GM20000 (cell line): Measurements from ENCODE around the gene CEP85L.

Experiments used
- DNase-seq: peaks from one replicate; pipeline ENCODE4 v3.0.0; 2012; ENCODE audit warnings: low spot score
- TF ChIP-seq, protein P1 (sequence below): IDR thresholded peaks from 2 replicates; pipeline ENCODE4 v1.5.1; 2012; ENCODE audit warnings: mild to moderate bottlenecking, control low read depth; ENCODE audit errors: extremely low read depth, missing control alignments

CEP85L gene

DNA sequence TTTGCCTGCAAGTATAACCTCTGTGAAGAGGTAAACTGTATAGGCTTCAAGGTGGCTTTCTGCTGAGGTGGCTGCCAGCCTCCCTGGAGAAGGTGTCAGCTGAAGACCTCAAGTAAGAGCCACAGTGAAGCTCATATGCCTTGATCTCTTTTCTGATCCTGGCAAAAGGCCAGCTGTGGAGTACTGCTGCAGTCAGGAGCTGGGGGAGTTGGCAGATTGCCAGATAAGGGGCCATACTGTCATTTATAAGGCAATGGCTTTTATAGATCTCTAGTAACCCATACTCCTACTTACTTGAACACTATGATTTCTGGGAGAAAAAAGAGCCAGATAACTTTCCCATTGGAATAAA lies 8.8 kb upstream of the CEP85L start:
- TF ChIP-seq, protein P1, sequence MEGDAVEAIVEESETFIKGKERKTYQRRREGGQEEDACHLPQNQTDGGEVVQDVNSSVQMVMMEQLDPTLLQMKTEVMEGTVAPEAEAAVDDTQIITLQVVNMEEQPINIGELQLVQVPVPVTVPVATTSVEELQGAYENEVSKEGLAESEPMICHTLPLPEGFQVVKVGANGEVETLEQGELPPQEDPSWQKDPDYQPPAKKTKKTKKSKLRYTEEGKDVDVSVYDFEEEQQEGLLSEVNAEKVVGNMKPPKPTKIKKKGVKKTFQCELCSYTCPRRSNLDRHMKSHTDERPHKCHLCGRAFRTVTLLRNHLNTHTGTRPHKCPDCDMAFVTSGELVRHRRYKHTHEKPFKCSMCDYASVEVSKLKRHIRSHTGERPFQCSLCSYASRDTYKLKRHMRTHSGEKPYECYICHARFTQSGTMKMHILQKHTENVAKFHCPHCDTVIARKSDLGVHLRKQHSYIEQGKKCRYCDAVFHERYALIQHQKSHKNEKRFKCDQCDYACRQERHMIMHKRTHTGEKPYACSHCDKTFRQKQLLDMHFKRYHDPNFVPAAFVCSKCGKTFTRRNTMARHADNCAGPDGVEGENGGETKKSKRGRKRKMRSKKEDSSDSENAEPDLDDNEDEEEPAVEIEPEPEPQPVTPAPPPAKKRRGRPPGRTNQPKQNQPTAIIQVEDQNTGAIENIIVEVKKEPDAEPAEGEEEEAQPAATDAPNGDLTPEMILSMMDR: no peak
- no peak for DNase-seq

DNA sequence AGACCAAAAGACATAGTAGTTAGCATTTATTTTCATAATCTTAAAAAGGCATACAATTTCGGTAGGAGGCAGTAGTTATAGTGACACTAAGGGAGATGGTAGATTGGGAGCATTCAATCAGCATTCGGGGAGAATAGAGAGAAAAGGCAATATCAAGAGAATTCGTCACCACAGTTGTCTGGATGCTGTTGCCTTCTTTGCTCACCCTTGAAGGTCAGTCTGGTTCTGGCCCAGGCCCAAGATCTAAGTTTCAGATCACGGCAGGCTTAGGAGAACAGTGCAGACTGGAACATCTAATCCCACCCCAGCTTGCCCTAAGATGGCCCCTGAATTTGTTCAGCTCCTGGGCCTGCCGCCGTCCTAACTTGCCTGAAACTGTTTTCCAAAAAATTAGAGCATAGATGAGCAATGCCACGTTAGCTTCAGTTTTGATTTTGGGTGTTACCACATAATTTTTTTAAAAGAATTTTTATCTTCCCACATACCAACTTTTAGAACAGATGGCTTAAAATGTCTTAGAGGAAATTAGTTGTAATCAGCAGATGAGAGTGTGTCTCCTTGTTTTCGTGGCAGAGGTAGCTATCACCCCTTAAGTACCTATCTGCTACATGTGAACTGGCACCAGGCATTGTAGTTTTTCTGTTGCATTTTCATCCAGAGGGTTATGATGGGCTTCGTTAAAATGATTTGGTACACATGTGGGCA lies 8.3 kb upstream of the CEP85L start:
- TF ChIP-seq, protein P1: no peak
- DNase-seq: no peak

DNA sequence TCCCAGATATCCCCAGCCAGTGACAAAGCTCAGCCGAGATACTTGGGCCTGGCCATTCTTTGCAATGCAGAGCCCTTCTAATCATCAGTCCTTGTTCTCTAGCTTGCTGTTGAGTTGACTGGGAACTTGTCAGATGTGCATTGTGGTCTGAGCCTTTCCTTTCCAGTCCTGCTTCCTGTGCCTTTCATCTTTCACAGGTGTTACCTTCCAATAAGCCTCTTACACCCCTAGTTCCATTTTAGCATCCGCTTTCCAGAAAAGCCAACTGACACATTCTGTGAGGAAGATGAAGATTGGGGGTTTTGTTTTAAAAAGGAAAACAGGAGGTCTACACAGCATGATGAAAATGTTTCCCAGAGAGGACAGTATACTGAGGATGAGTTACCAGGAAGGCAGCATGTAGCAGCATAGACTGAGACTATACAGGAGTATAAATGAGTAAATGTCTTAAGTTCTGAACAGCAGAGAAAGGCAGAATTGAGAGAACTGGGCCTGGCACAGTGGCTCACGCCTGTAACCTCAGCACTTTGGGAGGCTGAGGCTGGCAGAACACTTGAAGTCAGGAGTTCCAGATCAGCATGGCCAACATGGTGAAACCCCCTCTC lies 5.6 kb upstream of the CEP85L start:
- TF ChIP-seq, protein P1: no peak
- DNase-seq: no peak

DNA sequence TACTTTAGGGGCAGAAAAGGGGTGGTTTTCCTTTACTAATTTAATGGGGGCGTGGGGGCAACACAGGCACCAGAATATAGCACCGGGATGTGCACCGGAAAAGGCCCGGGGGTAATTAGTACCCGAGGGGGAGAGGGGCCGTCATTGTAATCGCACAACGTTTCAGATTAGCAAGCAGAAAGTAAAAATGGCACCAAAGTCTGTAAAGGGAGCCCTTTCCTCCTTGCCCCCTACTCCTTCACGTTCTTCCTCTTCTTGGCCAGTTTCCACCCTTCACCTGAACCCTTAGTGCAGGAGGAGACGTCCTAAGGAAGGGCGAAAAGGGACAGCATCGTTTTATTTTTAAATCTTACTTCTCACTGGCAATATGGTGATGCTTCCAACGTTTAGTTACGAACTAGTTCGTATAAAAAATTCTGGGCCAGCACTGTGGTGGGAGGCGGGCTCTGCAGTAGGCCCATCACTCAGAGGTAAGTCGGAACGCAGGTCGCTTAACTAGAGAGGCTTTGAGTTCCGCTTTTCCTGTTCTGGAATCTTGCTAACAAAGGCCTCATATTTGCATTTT lies 742 bp upstream of the CEP85L start:
- TF ChIP-seq, protein P1: no peak
- DNase-seq: peak; percentile 13

DNA sequence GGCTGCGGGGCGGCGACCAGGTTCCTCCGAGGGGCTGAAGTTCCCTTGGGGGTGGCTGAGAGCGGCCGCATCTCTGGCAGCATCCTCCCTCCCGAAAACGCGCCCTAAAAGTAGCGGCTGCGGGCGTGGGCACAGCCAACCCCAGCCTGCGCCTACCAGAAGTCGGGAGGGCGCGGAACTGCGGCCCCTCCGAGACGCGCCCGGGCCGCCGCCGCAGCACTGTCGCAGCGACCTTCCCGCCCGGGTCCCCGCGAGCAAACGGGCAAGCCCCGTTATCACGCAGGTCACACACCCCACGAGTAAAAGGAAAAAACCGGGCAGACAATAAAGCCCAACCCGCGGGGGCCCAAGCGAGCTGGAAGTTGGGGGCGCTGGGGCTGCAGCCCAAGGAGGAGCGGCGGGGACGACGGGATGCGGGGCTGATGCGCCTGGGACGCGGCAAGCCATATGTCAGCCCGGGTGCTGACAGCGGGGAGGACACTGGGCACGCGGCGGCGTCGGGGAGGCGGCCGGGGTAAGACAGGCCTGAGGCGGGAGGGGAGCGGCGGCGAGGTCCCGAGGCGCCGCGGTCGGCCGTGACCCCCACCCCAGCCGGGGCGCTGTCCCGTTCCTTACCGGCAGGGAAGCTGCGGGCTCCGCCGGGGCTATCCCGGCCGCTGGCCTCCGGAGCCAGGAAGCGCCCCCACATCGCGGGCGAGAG lies 659 bp downstream of the CEP85L start:
- TF ChIP-seq, protein P1: no peak
- peak; percentile 59 for DNase-seq

DNA sequence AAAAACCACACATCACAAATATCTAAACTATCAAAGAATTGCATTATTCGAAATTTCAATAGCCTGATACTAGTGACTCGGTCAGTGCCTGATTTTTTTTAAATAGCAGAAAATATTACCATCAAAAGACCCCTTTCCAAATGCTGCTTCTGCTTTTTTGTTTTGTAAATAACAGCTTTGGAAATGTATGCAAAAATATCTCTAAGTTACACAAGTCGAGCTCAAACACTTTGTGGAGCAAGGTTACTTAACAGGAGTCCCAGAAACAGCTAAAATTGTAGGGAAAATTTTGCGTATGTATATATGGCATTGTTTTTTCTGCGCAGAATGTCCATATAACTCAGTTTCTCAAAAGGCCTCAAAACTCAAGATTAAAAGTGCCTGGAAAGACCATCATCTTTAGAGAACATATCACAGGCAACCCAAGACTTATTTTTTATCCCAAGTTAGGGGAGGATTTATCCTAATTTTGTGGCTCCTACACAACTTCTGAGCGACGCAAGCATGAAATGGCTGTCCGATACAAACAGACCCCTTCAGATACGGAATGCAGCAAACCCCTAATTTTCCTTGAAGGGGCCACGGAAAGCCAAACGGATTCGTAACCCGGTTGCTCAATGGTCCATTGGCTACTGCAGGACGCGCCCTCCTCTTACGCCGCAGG lies 1.3 kb downstream of the CEP85L start:
- DNase-seq: no peak
- TF ChIP-seq, protein P1: no peak
